ENCODE results near the gene OR51I2.

OR51I2 gene

GRCh38 chr11:5505363-5506048 is 56.4 kb downstream of the OR51I2 start:
- DNase-seq (ENCODE audit: extremely low read depth in 1 of 2, low read depth in 1 of 2), result no peak
